Fibroblast of lung (primary cell): ENCODE measurements around the gene UNC13C. TPM values are rescaled to one million over a fixed set of nuclear protein-coding genes. Genes with fewer than 3 reads are reported as not detected.

Experiments
- DNase-seq, 2 donors: peaks; one replicate each; pipeline versions ENCODE4 v3.0.0 to v3.0.0-alpha.2; 2010; ENCODE audit warnings: low read depth in 2 of 2
- H2AFZ ChIP-seq: 2 replicates; pipeline ENCODE4 v1.5.1; 2012; ENCODE audit warnings: low read length, control low read depth, inconsistent platforms
- H3K27ac ChIP-seq: 2 replicates; pipeline ENCODE4 v1.5.1; 2011; ENCODE audit warnings: low read length, control low read depth; ENCODE audit not compliant: insufficient read depth
- H3K27me3 ChIP-seq: 2 replicates; pipeline ENCODE4 v1.5.1; 2011; ENCODE audit warnings: mild to moderate bottlenecking, low read length; ENCODE audit not compliant: control insufficient read depth, insufficient read depth
- H3K36me3 ChIP-seq: 2 replicates; pipeline ENCODE4 v1.5.1; 2011; ENCODE audit warnings: low read length; ENCODE audit not compliant: control insufficient read depth, insufficient read depth
- H3K4me1 ChIP-seq: 2 replicates; pipeline ENCODE4 v1.5.1; 2011; ENCODE audit warnings: low read length; ENCODE audit not compliant: control insufficient read depth, insufficient read depth; ENCODE audit errors: extremely low read depth
- H3K4me2 ChIP-seq: 2 replicates; pipeline ENCODE4 v1.5.1; 2011; ENCODE audit warnings: low read length, control low read depth; ENCODE audit not compliant: insufficient read depth; ENCODE audit errors: extremely low read depth
- H3K4me3 ChIP-seq, 4 experiments: fragments of 200-600 bp in 1 of 4; sonication (generic) in 1 of 4; replicated peaks in 1 of 4; 2 replicates each; pipeline ENCODE4 v1.5.1; 2011 to 2016; ENCODE audit warnings: low read length in 4 of 4, low read depth in 3 of 4, mild to moderate bottlenecking in 3 of 4, control low read depth in 2 of 4, inconsistent platforms in 1 of 4, mixed read lengths in 1 of 4; ENCODE audit not compliant: insufficient read depth in 1 of 4; ENCODE audit errors: control extremely low read depth in 1 of 4
- H3K79me2 ChIP-seq: 2 replicates; pipeline ENCODE4 v1.5.1; 2012; ENCODE audit warnings: mild to moderate bottlenecking, low read length, inconsistent platforms; ENCODE audit not compliant: control insufficient read depth, insufficient read depth
- H3K9ac ChIP-seq: 2 replicates; pipeline ENCODE4 v1.5.1; 2011; ENCODE audit warnings: mild to moderate bottlenecking, low read length, control low read depth; ENCODE audit not compliant: insufficient read depth
- H3K9me3 ChIP-seq: 2 replicates; pipeline ENCODE4 v1.5.1; 2012; ENCODE audit warnings: low read depth, low read length; ENCODE audit not compliant: control insufficient read depth, insufficient read depth
- H4K20me1 ChIP-seq: 2 replicates; pipeline ENCODE4 v1.5.1; 2011; ENCODE audit warnings: low read length; ENCODE audit not compliant: control insufficient read depth, insufficient read depth; ENCODE audit errors: extremely low read depth
- CTCF ChIP-seq, 2 donors: IDR thresholded peaks in 1 of 2; conservative IDR thresholded peaks in 1 of 2; 1 replicate in 1 of 2; 2 replicates in 1 of 2; pipeline ENCODE4 v1.5.1; 2011 to 2012; ENCODE audit warnings: low read length in 2 of 2, control low read depth in 1 of 2, inconsistent platforms in 1 of 2, low read depth in 1 of 2, mild to moderate bottlenecking in 1 of 2
- EZH2 ChIP-seq: IDR thresholded peaks from 2 replicates; pipeline ENCODE4 v1.5.1; 2012; ENCODE audit warnings: low read length, control low read depth, mild to moderate bottlenecking; ENCODE audit errors: missing control alignments
- polyA plus RNA-seq, 2 donors: library from polyadenylated mRNA; depleted of rRNA in 1 of 2; stranded (reverse) in 1 of 2; unstranded in 1 of 2; fragments of >200 nt; gene quantifications; 2 replicates each; pipeline ENCODE4 v1.2.1, GENCODE V29; 2011 to 2012; ENCODE audit warnings: missing spikeins in 1 of 2
- total RNA-seq: library from RNA; depleted of rRNA; stranded (reverse); fragments of >200 nt; gene quantifications from 2 replicates; pipeline ENCODE4 v1.2.1, GENCODE V29; 2014

UNC13C gene
- total and polyA plus RNA-seq, 2 donors (not counting 1 experiment from before 2014, with no cell fraction given): not detected

GRCh38 chr15:54226455-54226854 is 248.2 kb downstream of the UNC13C start:
- no peaks in the 10 kb centered on the region for H3K9me3 ChIP-seq
- DNase-seq: no peak
- TF ChIP-seq CTCF (conservative IDR thresholded peaks at IDR 0.05 in 1 of 2, IDR thresholded peaks at IDR 0.05 in 1 of 2; ENCODE audit: low read depth in 1 of 2, low read length in 2 of 2): no peak
- TF ChIP-seq EZH2: no peak
- no peak overlapping the region for H2AFZ ChIP-seq
- H3K79me2 ChIP-seq: no peaks in the 10 kb centered on the region
- no peak overlapping the region for H3K9ac ChIP-seq
- H3K27me3 ChIP-seq: no peaks in the 10 kb centered on the region
- no peaks in the 10 kb centered on the region for H3K36me3 ChIP-seq
- H3K4me3 ChIP-seq: no peak overlapping the region
- no peak overlapping the region for H3K27ac ChIP-seq
- no peak overlapping the region for H3K4me2 ChIP-seq
- H4K20me1 ChIP-seq: no peaks in the 10 kb centered on the region
- H3K4me1 ChIP-seq: no peaks in the 10 kb centered on the region

- H2AFZ ChIP-seq: no peak overlapping the region
- H3K36me3 ChIP-seq: no peaks in the 10 kb centered on the region
- no peaks in the 10 kb centered on the region for H3K79me2 ChIP-seq
- DNase-seq: no peak
- H3K27me3 ChIP-seq: no peaks in the 10 kb centered on the region
- H3K27ac ChIP-seq: no peak overlapping the region
- H3K9me3 ChIP-seq: no peaks in the 10 kb centered on the region
- no peak overlapping the region for H3K4me2 ChIP-seq
- TF ChIP-seq EZH2: no peak
- no peak for TF ChIP-seq CTCF (conservative IDR thresholded peaks at IDR 0.05 in 1 of 2, IDR thresholded peaks at IDR 0.05 in 1 of 2; ENCODE audit: low read depth in 1 of 2, low read length in 2 of 2)
- H4K20me1 ChIP-seq: no peaks in the 10 kb centered on the region
- no peaks in the 10 kb centered on the region for H3K4me1 ChIP-seq
- H3K4me3 ChIP-seq: no peak overlapping the region
- no peak overlapping the region for H3K9ac ChIP-seq
These were observed 249.3 kb downstream of the UNC13C start for GRCh38 chr15:54227569-54227968.

- Histone ChIP-seq H3K79me2 (no peaks in the 10 kb centered on the region), H3K9me3 (no peaks in the 10 kb centered on the region), H3K4me2 (no peak overlapping the region), H3K36me3 (no peaks in the 10 kb centered on the region), H3K4me1 (no peaks in the 10 kb centered on the region), H3K27me3 (no peaks in the 10 kb centered on the region), H3K4me3 (no peak overlapping the region), H2AFZ (no peak overlapping the region), H4K20me1 (no peaks in the 10 kb centered on the region), H3K27ac (no peak overlapping the region), H3K9ac (no peak overlapping the region)
- no peak for DNase-seq
- TF ChIP-seq EZH2 (no peak), CTCF (conservative IDR thresholded peaks at IDR 0.05 in 1 of 2, IDR thresholded peaks at IDR 0.05 in 1 of 2; ENCODE audit: low read depth in 1 of 2, low read length in 2 of 2) (no peak)
These were observed 272.1 kb downstream of the UNC13C start for GRCh38 chr15:54250326-54250725.
